Testis (tissue), 3 donors: ENCODE measurements around the gene TMEM9. TPM values are rescaled to one million over a fixed set of nuclear protein-coding genes. Genes with fewer than 3 reads are reported as not detected.
A peak's percentile ranks its signal among the peaks of the same experiment; 100 is the strongest.

Experiments
- DNase-seq: peaks from one replicate; pipeline ENCODE4 v3.0.0-alpha.2; 2019
- H3K27ac ChIP-seq, 2 donors: fragments of 200-600 bp; sonication (generic); one replicate each; pipeline ENCODE4 v1.5.1; 2019
- H3K27me3 ChIP-seq: fragments of 200-600 bp; sonication (generic); one replicate; pipeline ENCODE4 v1.5.1; 2019
- H3K36me3 ChIP-seq: fragments of 200-600 bp; sonication (generic); one replicate; pipeline ENCODE4 v1.5.1; 2017; ENCODE audit warnings: low read depth; ENCODE audit errors: missing control alignments
- H3K4me1 ChIP-seq: fragments of 200-600 bp; sonication (generic); one replicate; pipeline ENCODE4 v1.5.1; 2019
- H3K4me3 ChIP-seq, 2 donors: fragments of 200-600 bp; sonication (generic); one replicate each; pipeline ENCODE4 v1.5.1; 2017 to 2019
- H3K9me3 ChIP-seq: fragments of 200-600 bp; sonication (generic); one replicate; pipeline ENCODE4 v1.5.1; 2017
- POLR2A ChIP-seq: fragments of 450-650 bp; IDR thresholded peaks from one replicate; pipeline ENCODE4 v1.6.1; 2017; ENCODE audit warnings: antibody characterized with exemption, mild to moderate bottlenecking, moderate library complexity
- WGBS, 2 donors: methylation state at CpG; one replicate each; pipeline ENCODE4 v1.1.5; 2018; 5-methylcytosine and 5-hydroxymethylcytosine counted together
- intact Hi-C: fragments of 100-400 bp; cut with DNase I; formaldehyde crosslinking; loops from one replicate; pipeline ENCODE4 v1.15.1; 2023; ENCODE audit warnings: low total_unique reads
- polyA plus RNA-seq: library from polyadenylated mRNA; stranded (reverse); fragments of 350-450 nt; fragmentation: Illumina TruSeq; extraction: RNeasy Lipid Tissue Mini Kit (QIAGEN cat#74804); gene quantifications from one replicate; pipeline ENCODE4 v1.2.3, GENCODE V29; 2014; ENCODE audit warnings: low read depth, low replicate concordance; ENCODE audit not compliant: insufficient read depth
- total RNA-seq, 2 donors: library from RNA; depleted of rRNA; stranded (reverse); fragments of >200 nt; gene quantifications; one replicate each; pipeline ENCODE4 v1.2.3, GENCODE V29; 2016
- TF ChIP-seq, protein P1 (sequence below), 3 experiments: fragments of 450-650 bp in 2 of 3; fragments of 200-600 bp in 1 of 3; sonication (generic) in 1 of 3; IDR thresholded peaks; one replicate each; pipeline ENCODE4 v1.5.1; 2016 to 2019; ENCODE audit warnings: antibody characterized with exemption in 3 of 3, mild to moderate bottlenecking in 2 of 3, moderate library complexity in 1 of 3

The TMEM9 gene
- total and polyA plus RNA-seq, 3 donors from 2014 or later = 101 to 134 (median 124) TPM

DNA sequence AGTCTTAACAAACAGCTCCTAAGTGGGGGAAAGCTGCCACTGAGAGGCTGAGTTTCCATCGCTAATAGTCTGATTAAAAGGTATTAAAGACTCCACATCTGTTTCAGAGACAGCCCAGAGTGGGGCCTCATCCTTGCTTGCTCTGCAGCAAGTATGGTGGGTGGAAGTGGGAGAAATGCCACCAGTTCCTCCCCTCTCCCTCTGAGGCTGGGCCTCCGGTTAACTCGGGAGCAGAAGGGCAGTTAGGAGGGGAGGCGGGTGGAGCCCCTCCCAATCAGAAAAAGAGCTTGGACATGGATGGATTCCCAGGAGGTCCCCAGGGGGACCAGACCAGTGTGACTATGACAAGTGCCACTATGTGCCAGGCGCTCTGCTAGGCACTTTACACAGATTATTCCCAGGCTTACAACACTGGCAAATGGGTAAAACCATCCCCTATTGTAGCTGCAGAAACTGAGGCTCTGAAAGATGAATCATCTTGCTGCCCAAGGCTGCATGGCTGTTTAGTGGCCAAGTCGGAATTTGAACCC is 15.9 kb downstream of the TMEM9 start:
- Histone ChIP-seq H3K27ac (no peak overlapping the region), H3K4me1 (peaks cover 28% of the 10 kb centered on the region), H3K27me3 (no peaks in the 10 kb centered on the region), H3K4me3 (no peak overlapping the region), H3K9me3 (no peaks in the 10 kb centered on the region), H3K36me3 (no peaks in the 10 kb centered on the region)
- DNase-seq = no peak
- no peak for TF ChIP-seq POLR2A
- TF ChIP-seq, protein P1, sequence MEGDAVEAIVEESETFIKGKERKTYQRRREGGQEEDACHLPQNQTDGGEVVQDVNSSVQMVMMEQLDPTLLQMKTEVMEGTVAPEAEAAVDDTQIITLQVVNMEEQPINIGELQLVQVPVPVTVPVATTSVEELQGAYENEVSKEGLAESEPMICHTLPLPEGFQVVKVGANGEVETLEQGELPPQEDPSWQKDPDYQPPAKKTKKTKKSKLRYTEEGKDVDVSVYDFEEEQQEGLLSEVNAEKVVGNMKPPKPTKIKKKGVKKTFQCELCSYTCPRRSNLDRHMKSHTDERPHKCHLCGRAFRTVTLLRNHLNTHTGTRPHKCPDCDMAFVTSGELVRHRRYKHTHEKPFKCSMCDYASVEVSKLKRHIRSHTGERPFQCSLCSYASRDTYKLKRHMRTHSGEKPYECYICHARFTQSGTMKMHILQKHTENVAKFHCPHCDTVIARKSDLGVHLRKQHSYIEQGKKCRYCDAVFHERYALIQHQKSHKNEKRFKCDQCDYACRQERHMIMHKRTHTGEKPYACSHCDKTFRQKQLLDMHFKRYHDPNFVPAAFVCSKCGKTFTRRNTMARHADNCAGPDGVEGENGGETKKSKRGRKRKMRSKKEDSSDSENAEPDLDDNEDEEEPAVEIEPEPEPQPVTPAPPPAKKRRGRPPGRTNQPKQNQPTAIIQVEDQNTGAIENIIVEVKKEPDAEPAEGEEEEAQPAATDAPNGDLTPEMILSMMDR (IDR thresholded peaks at IDR 0.05) = no peak
- intact Hi-C loops = no loop called here
- WGBS, 2 donors = 63 to 73% methylated on average over 6 of the region's 6 CpGs

GRCh38 chr1:201137579-201138310 is 16.5 kb downstream of the TMEM9 start:
- H3K4me1 ChIP-seq = peaks cover 25% of the 10 kb centered on the region
- no peaks in the 10 kb centered on the region for H3K36me3 ChIP-seq
- H3K27me3 ChIP-seq = no peaks in the 10 kb centered on the region
- peak overlapping the region in 1 of 2 donors; percentile 18 for H3K27ac ChIP-seq
- no peak overlapping the region for H3K4me3 ChIP-seq
- intact Hi-C loops = no loop called here
- peak; percentile 36 for DNase-seq
- no peak for TF ChIP-seq POLR2A
- TF ChIP-seq, protein P1 (IDR thresholded peaks at IDR 0.05) = no peak
- WGBS, 2 donors = 75 to 77% methylated on average over 5 to 6 of the region's 6 CpGs
- H3K9me3 ChIP-seq = no peaks in the 10 kb centered on the region

- H3K27ac ChIP-seq = no peak overlapping the region
- H3K27me3 ChIP-seq = no peaks in the 10 kb centered on the region
- intact Hi-C loops = no loop called here
- TF ChIP-seq, protein P1 (IDR thresholded peaks at IDR 0.05) = no peak
- TF ChIP-seq POLR2A = no peak
- H3K4me1 ChIP-seq = peaks cover 23% of the 10 kb centered on the region
- no peak overlapping the region for H3K4me3 ChIP-seq
- no peaks in the 10 kb centered on the region for H3K9me3 ChIP-seq
- H3K36me3 ChIP-seq = no peaks in the 10 kb centered on the region
- DNase-seq = no peak
- 95% methylated on average over 7 of the region's 7 CpGs for WGBS, 2 donors
Observed at GRCh38 chr1:201137024-201137392, 17.3 kb downstream of the TMEM9 start.

- Histone ChIP-seq H3K9me3 (no peaks in the 10 kb centered on the region), H3K4me1 (peaks cover 23% of the 10 kb centered on the region), H3K27ac (no peak overlapping the region), H3K4me3 (no peak overlapping the region), H3K36me3 (no peaks in the 10 kb centered on the region), H3K27me3 (no peaks in the 10 kb centered on the region)
- intact Hi-C loops = no loop called here
- WGBS, 2 donors = 76 to 82% methylated on average over 8 of the region's 8 CpGs
- TF ChIP-seq, protein P1 (IDR thresholded peaks at IDR 0.05) = no peak
- TF ChIP-seq POLR2A = no peak
- DNase-seq = no peak
Observed at GRCh38 chr1:201136355-201137023, 17.8 kb downstream of the TMEM9 start.
